ENCODE measurements around the gene BAIAP2L1. TPM values are rescaled to one million over a fixed set of nuclear protein-coding genes. Genes with fewer than 3 reads are reported as not detected.

Gene BAIAP2L1
- total and polyA plus RNA-seq, 9 of the 15 experiments (the other 6 are each of a cell fraction or from before 2014, with no cell fraction given) = 4.2 to 29.8 (median 15.5) TPM

DNA sequence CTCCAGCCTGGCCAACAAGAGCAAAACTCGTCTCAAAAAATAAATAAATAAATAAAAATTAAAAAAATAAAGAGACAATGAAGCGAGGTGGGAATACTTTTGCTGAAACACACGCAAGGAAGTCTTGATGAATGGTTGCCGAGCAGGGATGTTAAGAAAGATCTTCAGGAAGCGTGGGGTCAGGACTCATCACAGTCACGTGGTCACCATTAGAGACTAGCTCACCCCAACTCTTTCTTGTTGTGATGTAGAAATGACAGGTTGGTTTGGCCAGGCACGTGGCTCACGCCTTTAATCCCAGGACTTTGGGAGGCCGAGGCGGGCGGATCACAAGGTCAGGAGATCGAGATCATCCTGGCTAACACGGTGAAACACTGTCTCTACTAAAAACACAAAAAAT lies 28.9 kb upstream of the BAIAP2L1 start (continued):
- TF ChIP-seq, protein P1, sequence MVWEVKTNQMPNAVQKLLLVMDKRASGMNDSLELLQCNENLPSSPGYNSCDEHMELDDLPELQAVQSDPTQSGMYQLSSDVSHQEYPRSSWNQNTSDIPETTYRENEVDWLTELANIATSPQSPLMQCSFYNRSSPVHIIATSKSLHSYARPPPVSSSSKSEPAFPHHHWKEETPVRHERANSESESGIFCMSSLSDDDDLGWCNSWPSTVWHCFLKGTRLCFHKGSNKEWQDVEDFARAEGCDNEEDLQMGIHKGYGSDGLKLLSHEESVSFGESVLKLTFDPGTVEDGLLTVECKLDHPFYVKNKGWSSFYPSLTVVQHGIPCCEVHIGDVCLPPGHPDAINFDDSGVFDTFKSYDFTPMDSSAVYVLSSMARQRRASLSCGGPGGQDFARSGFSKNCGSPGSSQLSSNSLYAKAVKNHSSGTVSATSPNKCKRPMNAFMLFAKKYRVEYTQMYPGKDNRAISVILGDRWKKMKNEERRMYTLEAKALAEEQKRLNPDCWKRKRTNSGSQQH (CRISPR knock-in tag; IDR thresholded peaks at IDR 0.05) = no peak
- TF ChIP-seq NFE2 (IDR thresholded peaks at IDR 0.05; ENCODE audit: low read depth) (no peak), SMAD2 (IDR thresholded peaks at IDR 0.05; ENCODE audit: low read depth, low read length) (no peak), ZZZ3 (IDR thresholded peaks at IDR 0.05) (no peak), DMBX1 (CRISPR knock-in tag; IDR thresholded peaks at IDR 0.05; ENCODE audit: borderline replicate concordance) (no peak), IRF2 (CRISPR knock-in tag; IDR thresholded peaks at IDR 0.05) (no peak), RAD51 (IDR thresholded peaks at IDR 0.05; ENCODE audit: borderline replicate concordance, low read depth) (peak; percentile 53; the same call in 1 of the 2 replicates), CREBBP (IDR thresholded peaks at IDR 0.05; ENCODE audit: low read depth, low read length) (no peak), MEIS2 (IDR thresholded peaks at IDR 0.05; ENCODE audit: partially characterized antibody) (no peak), ZC3H4 (CRISPR knock-in tag; IDR thresholded peaks at IDR 0.05; ENCODE audit: borderline replicate concordance) (no peak)
- TF ChIP-seq, protein P2, sequence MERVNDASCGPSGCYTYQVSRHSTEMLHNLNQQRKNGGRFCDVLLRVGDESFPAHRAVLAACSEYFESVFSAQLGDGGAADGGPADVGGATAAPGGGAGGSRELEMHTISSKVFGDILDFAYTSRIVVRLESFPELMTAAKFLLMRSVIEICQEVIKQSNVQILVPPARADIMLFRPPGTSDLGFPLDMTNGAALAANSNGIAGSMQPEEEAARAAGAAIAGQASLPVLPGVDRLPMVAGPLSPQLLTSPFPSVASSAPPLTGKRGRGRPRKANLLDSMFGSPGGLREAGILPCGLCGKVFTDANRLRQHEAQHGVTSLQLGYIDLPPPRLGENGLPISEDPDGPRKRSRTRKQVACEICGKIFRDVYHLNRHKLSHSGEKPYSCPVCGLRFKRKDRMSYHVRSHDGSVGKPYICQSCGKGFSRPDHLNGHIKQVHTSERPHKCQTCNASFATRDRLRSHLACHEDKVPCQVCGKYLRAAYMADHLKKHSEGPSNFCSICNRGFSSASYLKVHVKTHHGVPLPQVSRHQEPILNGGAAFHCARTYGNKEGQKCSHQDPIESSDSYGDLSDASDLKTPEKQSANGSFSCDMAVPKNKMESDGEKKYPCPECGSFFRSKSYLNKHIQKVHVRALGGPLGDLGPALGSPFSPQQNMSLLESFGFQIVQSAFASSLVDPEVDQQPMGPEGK (CRISPR knock-in tag; IDR thresholded peaks at IDR 0.05; ENCODE audit: borderline replicate concordance) = no peak
- TF ChIP-seq, protein P3, sequence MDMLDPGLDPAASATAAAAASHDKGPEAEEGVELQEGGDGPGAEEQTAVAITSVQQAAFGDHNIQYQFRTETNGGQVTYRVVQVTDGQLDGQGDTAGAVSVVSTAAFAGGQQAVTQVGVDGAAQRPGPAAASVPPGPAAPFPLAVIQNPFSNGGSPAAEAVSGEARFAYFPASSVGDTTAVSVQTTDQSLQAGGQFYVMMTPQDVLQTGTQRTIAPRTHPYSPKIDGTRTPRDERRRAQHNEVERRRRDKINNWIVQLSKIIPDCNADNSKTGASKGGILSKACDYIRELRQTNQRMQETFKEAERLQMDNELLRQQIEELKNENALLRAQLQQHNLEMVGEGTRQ (CRISPR knock-in tag; IDR thresholded peaks at IDR 0.05) = 0 out of 2 replicates have a peak, but pooled peaks have one; percentile 17
- TF ChIP-seq, protein P4, sequence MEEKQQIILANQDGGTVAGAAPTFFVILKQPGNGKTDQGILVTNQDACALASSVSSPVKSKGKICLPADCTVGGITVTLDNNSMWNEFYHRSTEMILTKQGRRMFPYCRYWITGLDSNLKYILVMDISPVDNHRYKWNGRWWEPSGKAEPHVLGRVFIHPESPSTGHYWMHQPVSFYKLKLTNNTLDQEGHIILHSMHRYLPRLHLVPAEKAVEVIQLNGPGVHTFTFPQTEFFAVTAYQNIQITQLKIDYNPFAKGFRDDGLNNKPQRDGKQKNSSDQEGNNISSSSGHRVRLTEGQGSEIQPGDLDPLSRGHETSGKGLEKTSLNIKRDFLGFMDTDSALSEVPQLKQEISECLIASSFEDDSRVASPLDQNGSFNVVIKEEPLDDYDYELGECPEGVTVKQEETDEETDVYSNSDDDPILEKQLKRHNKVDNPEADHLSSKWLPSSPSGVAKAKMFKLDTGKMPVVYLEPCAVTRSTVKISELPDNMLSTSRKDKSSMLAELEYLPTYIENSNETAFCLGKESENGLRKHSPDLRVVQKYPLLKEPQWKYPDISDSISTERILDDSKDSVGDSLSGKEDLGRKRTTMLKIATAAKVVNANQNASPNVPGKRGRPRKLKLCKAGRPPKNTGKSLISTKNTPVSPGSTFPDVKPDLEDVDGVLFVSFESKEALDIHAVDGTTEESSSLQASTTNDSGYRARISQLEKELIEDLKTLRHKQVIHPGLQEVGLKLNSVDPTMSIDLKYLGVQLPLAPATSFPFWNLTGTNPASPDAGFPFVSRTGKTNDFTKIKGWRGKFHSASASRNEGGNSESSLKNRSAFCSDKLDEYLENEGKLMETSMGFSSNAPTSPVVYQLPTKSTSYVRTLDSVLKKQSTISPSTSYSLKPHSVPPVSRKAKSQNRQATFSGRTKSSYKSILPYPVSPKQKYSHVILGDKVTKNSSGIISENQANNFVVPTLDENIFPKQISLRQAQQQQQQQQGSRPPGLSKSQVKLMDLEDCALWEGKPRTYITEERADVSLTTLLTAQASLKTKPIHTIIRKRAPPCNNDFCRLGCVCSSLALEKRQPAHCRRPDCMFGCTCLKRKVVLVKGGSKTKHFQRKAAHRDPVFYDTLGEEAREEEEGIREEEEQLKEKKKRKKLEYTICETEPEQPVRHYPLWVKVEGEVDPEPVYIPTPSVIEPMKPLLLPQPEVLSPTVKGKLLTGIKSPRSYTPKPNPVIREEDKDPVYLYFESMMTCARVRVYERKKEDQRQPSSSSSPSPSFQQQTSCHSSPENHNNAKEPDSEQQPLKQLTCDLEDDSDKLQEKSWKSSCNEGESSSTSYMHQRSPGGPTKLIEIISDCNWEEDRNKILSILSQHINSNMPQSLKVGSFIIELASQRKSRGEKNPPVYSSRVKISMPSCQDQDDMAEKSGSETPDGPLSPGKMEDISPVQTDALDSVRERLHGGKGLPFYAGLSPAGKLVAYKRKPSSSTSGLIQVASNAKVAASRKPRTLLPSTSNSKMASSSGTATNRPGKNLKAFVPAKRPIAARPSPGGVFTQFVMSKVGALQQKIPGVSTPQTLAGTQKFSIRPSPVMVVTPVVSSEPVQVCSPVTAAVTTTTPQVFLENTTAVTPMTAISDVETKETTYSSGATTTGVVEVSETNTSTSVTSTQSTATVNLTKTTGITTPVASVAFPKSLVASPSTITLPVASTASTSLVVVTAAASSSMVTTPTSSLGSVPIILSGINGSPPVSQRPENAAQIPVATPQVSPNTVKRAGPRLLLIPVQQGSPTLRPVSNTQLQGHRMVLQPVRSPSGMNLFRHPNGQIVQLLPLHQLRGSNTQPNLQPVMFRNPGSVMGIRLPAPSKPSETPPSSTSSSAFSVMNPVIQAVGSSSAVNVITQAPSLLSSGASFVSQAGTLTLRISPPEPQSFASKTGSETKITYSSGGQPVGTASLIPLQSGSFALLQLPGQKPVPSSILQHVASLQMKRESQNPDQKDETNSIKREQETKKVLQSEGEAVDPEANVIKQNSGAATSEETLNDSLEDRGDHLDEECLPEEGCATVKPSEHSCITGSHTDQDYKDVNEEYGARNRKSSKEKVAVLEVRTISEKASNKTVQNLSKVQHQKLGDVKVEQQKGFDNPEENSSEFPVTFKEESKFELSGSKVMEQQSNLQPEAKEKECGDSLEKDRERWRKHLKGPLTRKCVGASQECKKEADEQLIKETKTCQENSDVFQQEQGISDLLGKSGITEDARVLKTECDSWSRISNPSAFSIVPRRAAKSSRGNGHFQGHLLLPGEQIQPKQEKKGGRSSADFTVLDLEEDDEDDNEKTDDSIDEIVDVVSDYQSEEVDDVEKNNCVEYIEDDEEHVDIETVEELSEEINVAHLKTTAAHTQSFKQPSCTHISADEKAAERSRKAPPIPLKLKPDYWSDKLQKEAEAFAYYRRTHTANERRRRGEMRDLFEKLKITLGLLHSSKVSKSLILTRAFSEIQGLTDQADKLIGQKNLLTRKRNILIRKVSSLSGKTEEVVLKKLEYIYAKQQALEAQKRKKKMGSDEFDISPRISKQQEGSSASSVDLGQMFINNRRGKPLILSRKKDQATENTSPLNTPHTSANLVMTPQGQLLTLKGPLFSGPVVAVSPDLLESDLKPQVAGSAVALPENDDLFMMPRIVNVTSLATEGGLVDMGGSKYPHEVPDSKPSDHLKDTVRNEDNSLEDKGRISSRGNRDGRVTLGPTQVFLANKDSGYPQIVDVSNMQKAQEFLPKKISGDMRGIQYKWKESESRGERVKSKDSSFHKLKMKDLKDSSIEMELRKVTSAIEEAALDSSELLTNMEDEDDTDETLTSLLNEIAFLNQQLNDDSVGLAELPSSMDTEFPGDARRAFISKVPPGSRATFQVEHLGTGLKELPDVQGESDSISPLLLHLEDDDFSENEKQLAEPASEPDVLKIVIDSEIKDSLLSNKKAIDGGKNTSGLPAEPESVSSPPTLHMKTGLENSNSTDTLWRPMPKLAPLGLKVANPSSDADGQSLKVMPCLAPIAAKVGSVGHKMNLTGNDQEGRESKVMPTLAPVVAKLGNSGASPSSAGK (IDR thresholded peaks at IDR 0.05) = 0 out of 2 replicates have a peak, but pooled peaks have one; percentile 14
